Stimulated activated CD4-positive, alpha-beta T cell treated with anti-CD3 and anti-CD28 coated beads, Interleukin-12 subunit alpha, Interleukin-12 subunit beta, amount 100 ng/mL, for 4 hours (primary cell): ENCODE data around the gene IFNA5.
A peak's percentile ranks its signal among the peaks of the same experiment; 100 is the strongest.

ENCODE experiments used
- DNase-seq: peaks from one replicate; pipeline ENCODE4 v3.0.0-alpha.2; 2020

IFNA5 gene

GRCh38 chr9:21305213-21305612 is at the start of gene IFNA5:
TSS of gene IFNA5 (minus strand) at chr9:21305313. CDS start at chr9:21305256, 57 bp downstream.
- no peak for DNase-seq

- no peak for DNase-seq
Measured at GRCh38 chr9:21350787-21351186, 45.7 kb upstream of the IFNA5 start, which contains the start of gene IFNA6. TSS of gene IFNA6 (minus strand) at chr9:21350887. CDS start at chr9:21350887, 0 bp downstream.

GRCh38 chr9:21348430-21348970 is 43.4 kb upstream of the IFNA5 start:
- no peak for DNase-seq

- DNase-seq: no peak
Measured at GRCh38 chr9:21340735-21341134, 35.6 kb upstream of the IFNA5 start.

- DNase-seq: no peak
Measured at GRCh38 chr9:21336457-21336856, 31.3 kb upstream of the IFNA5 start.

GRCh38 chr9:21334701-21335632 is 29.9 kb upstream of the IFNA5 start, which contains the start of gene KLHL9:
TSS of gene KLHL9 (minus strand) at chr9:21335404. CDS start at chr9:21334859, 545 bp downstream.
- peak; percentile 87 for DNase-seq

- DNase-seq: no peak
Measured at GRCh38 chr9:21333226-21333625, 28.1 kb upstream of the IFNA5 start.

GRCh38 chr9:21331676-21332402 is 26.7 kb upstream of the IFNA5 start:
- DNase-seq: no peak

- no peak for DNase-seq
Measured at GRCh38 chr9:21326526-21327139, 21.5 kb upstream of the IFNA5 start.

GRCh38 chr9:21324047-21324446 is 18.9 kb upstream of the IFNA5 start:
- no peak for DNase-seq

GRCh38 chr9:21322911-21323461 is 17.9 kb upstream of the IFNA5 start:
- DNase-seq: no peak

- DNase-seq: no peak
Measured at GRCh38 chr9:21320465-21320864, 15.4 kb upstream of the IFNA5 start.

- peak; percentile 8 for DNase-seq
Measured at GRCh38 chr9:21317956-21318923, 13.1 kb upstream of the IFNA5 start.

- DNase-seq: no peak
Measured at GRCh38 chr9:21316860-21317259, 11.7 kb upstream of the IFNA5 start.

GRCh38 chr9:21316032-21316842 is 11.1 kb upstream of the IFNA5 start:
- DNase-seq: no peak

GRCh38 chr9:21314152-21314551 is 9.0 kb upstream of the IFNA5 start:
- DNase-seq: no peak

- DNase-seq: no peak
Measured at GRCh38 chr9:21311889-21312288, 6.8 kb upstream of the IFNA5 start.

GRCh38 chr9:21295992-21296391 is 9.1 kb downstream of the IFNA5 start:
- no peak for DNase-seq

- DNase-seq: no peak
Measured at GRCh38 chr9:21294904-21295538, 10.1 kb downstream of the IFNA5 start.

GRCh38 chr9:21294364-21294774 is 10.7 kb downstream of the IFNA5 start:
- no peak for DNase-seq
